OCI-LY3 (cell line): ENCODE data around the gene SHE.

Source experiments
- H2AFZ ChIP-seq: fragments of 200-600, 300-600 bp; shearing (Covaris generic); 2 replicates; pipeline ENCODE4 v1.6.0; 2014; ENCODE audit warnings: antibody characterized with exemption, low read depth, low read length
- H3K27ac ChIP-seq: fragments of 200-600, 300-600 bp; sonication (generic); 2 replicates; pipeline ENCODE4 v1.5.1; 2014; ENCODE audit warnings: mild to moderate bottlenecking, low read length, moderate library complexity, mixed read lengths
- H3K27me3 ChIP-seq: fragments of 200-600, 300-600 bp; sonication (generic); 2 replicates; pipeline ENCODE4 v1.6.1; 2014; ENCODE audit warnings: low read depth, low read length, mixed read lengths
- H3K36me3 ChIP-seq: fragments of 200-600, 300-600 bp; sonication (generic); replicated peaks from 2 replicates; pipeline ENCODE3; 2014; ENCODE audit warnings: low read depth, low read length, mixed read lengths
- H3K4me1 ChIP-seq: fragments of 300-600, 200-600 bp; sonication (generic); 2 replicates; pipeline ENCODE4 v1.6.1; 2014; ENCODE audit warnings: low read length, mixed read lengths
- H3K4me2 ChIP-seq: fragments of 200-600, 300-600 bp; sonication (generic); 2 replicates; pipeline ENCODE4 v1.6.1; 2014; ENCODE audit warnings: low read length, mixed read lengths
- H3K4me3 ChIP-seq: fragments of 300-600, 200-600 bp; sonication (generic); 2 replicates; pipeline ENCODE4 v1.5.1; 2014; ENCODE audit warnings: antibody characterized with exemption, mild to moderate bottlenecking, low read length, moderate library complexity
- H3K79me2 ChIP-seq: fragments of 300-600, 200-600 bp; shearing (Covaris generic); 2 replicates; pipeline ENCODE4 v1.6.1; 2014; ENCODE audit warnings: mild to moderate bottlenecking, low read length, mixed read lengths
- H3K9ac ChIP-seq: fragments of 300-600, 200-600 bp; shearing (Covaris generic); 2 replicates; pipeline ENCODE4 v1.6.0; 2014; ENCODE audit warnings: mild to moderate bottlenecking, low read length, moderate library complexity
- H3K9me3 ChIP-seq: fragments of 200-600, 300-600 bp; shearing (Covaris generic); 2 replicates; pipeline ENCODE4 v1.6.1; 2014; ENCODE audit warnings: low read length, mixed read lengths; ENCODE audit not compliant: insufficient read depth
- H4K20me1 ChIP-seq: fragments of 200-600, 300-600 bp; sonication (generic); 2 replicates; pipeline ENCODE4 v1.6.1; 2016; ENCODE audit warnings: low read length, mixed read lengths; ENCODE audit not compliant: insufficient read depth
- EZH2phosphoT487 ChIP-seq: fragments of 200-600 bp; shearing (Covaris generic); IDR thresholded peaks from 2 replicates; pipeline ENCODE4 v1.6.1; 2018; ENCODE audit warnings: antibody characterized with exemption, mixed run types, low read depth
- TF ChIP-seq, protein P1 (sequence below): fragments of 200-600, 300-600 bp; sonication (generic); IDR thresholded peaks from 2 replicates; pipeline ENCODE4 v1.5.1; 2014; ENCODE audit warnings: antibody characterized with exemption, low read length, low read depth

SHE gene

GRCh38 chr1:154520333-154520732 lies 18.1 kb upstream of the SHE start:
- Histone ChIP-seq H3K4me2 (no peak overlapping the region), H3K4me1 (peaks cover 23% of the 10 kb centered on the region), H3K9me3 (no peaks in the 10 kb centered on the region), H3K4me3 (no peak overlapping the region), H3K9ac (no peak overlapping the region), H3K79me2 (no peaks in the 10 kb centered on the region), H3K27me3 (peaks cover 12% of the 10 kb centered on the region; the same call in 1 of the 2 replicates), H3K27ac (no peak overlapping the region), H2AFZ (no peak overlapping the region), H3K36me3 (no peaks in the 10 kb centered on the region), H4K20me1 (no peaks in the 10 kb centered on the region)
- TF ChIP-seq EZH2phosphoT487 = no peak
- TF ChIP-seq, protein P1, sequence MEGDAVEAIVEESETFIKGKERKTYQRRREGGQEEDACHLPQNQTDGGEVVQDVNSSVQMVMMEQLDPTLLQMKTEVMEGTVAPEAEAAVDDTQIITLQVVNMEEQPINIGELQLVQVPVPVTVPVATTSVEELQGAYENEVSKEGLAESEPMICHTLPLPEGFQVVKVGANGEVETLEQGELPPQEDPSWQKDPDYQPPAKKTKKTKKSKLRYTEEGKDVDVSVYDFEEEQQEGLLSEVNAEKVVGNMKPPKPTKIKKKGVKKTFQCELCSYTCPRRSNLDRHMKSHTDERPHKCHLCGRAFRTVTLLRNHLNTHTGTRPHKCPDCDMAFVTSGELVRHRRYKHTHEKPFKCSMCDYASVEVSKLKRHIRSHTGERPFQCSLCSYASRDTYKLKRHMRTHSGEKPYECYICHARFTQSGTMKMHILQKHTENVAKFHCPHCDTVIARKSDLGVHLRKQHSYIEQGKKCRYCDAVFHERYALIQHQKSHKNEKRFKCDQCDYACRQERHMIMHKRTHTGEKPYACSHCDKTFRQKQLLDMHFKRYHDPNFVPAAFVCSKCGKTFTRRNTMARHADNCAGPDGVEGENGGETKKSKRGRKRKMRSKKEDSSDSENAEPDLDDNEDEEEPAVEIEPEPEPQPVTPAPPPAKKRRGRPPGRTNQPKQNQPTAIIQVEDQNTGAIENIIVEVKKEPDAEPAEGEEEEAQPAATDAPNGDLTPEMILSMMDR = no peak

- Histone ChIP-seq H3K4me2 (0 out of 2 replicates have a peak overlapping the region, but pooled peaks have one; percentile 48), H3K27ac (no peak overlapping the region)
- TF ChIP-seq, protein P1 = no peak
- TF ChIP-seq EZH2phosphoT487 = no peak
These were observed 17.4 kb upstream of the SHE start for GRCh38 chr1:154519591-154519991.

GRCh38 chr1:154517661-154518060 lies 15.4 kb upstream of the SHE start:
- Histone ChIP-seq H2AFZ (no peak overlapping the region), H3K4me1 (peaks cover 23% of the 10 kb centered on the region), H3K9ac (no peak overlapping the region), H4K20me1 (no peaks in the 10 kb centered on the region), H3K4me2 (no peak overlapping the region), H3K27ac (no peak overlapping the region), H3K4me3 (no peak overlapping the region), H3K9me3 (no peaks in the 10 kb centered on the region), H3K79me2 (no peaks in the 10 kb centered on the region), H3K27me3 (peaks cover 29% of the 10 kb centered on the region), H3K36me3 (no peaks in the 10 kb centered on the region)
- TF ChIP-seq EZH2phosphoT487 = no peak
- TF ChIP-seq, protein P1 = no peak

More at GRCh38 chr1:154519591-154519991, 17.4 kb upstream of the SHE start:
- H3K79me2 ChIP-seq = no peaks in the 10 kb centered on the region
- H2AFZ ChIP-seq = no peak overlapping the region
- H3K9ac ChIP-seq = no peak overlapping the region
- no peaks in the 10 kb centered on the region for H3K36me3 ChIP-seq
- H4K20me1 ChIP-seq = no peaks in the 10 kb centered on the region
- peaks cover 12% of the 10 kb centered on the region; the same call in 1 of the 2 replicates for H3K27me3 ChIP-seq
- no peaks in the 10 kb centered on the region for H3K9me3 ChIP-seq
- H3K4me1 ChIP-seq = peaks cover 23% of the 10 kb centered on the region
- H3K4me3 ChIP-seq = no peak overlapping the region

DNA sequence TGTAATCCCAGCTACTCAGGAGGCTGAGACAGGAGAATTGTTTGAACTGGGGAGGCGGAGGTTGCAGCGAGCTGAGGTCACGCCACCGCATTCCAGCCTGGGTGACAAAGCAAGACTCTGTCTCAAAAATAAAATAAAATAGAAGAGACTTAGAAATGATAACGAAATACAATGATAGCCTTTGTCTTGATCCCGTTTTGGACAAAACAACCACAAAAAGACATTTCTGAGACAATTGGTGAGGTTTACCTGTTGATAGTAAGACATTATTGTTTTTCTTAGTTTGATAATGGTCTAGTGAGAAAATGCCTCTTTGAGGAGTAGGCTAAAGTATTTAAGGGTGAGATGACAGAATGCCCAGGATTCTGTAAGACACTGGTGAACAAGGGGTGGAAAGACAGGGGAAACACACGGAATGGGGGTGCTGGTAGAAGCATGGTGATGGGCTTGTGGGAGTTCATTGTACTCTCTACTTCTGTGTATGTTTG lies 11.9 kb upstream of the SHE start:
- Histone ChIP-seq H3K36me3 (no peaks in the 10 kb centered on the region), H3K27ac (no peak overlapping the region), H3K4me2 (no peak overlapping the region), H4K20me1 (no peaks in the 10 kb centered on the region), H2AFZ (no peak overlapping the region), H3K9me3 (no peaks in the 10 kb centered on the region), H3K27me3 (peaks cover 33% of the 10 kb centered on the region), H3K4me1 (peaks cover 9% of the 10 kb centered on the region), H3K4me3 (no peak overlapping the region), H3K79me2 (no peaks in the 10 kb centered on the region), H3K9ac (no peak overlapping the region)
- no peak for TF ChIP-seq EZH2phosphoT487
- TF ChIP-seq, protein P1 = no peak
